GM12875 (cell line): ENCODE data around the gene ALAD.
"Not testable (repeated sequence)": the region's sequence is repeated elsewhere in the genome, so short reads cannot be mapped to it uniquely, and the experiment has no call there.

ENCODE experiments used
- H3K4me3 ChIP-seq: one replicate; pipeline ENCODE4 v1.5.1; 2011; ENCODE audit warnings: low read depth, low read length, control low read depth
- CTCF ChIP-seq: IDR thresholded peaks from 2 replicates; pipeline ENCODE4 v1.5.1; 2011; ENCODE audit warnings: low read depth, mild to moderate bottlenecking, control low read depth, inconsistent platforms, low read length, moderate library complexity, borderline replicate concordance; ENCODE audit not compliant: insufficient read depth

ALAD gene

GRCh38 chr9:113369855-113370140, 31.3 kb downstream of the ALAD start:
- no peak for TF ChIP-seq CTCF
- no peak overlapping the region for H3K4me3 ChIP-seq

- TF ChIP-seq CTCF, result no peak
- no peak overlapping the region for H3K4me3 ChIP-seq
These were observed 31.9 kb downstream of the ALAD start for GRCh38 chr9:113368982-113369854.

- no peak overlapping the region for H3K4me3 ChIP-seq
- TF ChIP-seq CTCF, result no peak
These were observed 32.6 kb downstream of the ALAD start for GRCh38 chr9:113368348-113368981.

- H3K4me3 ChIP-seq, result not testable (repeated sequence)
These were observed 35.4 kb downstream of the ALAD start for GRCh38 chr9:113365652-113366051.

- TF ChIP-seq CTCF, result no peak
- H3K4me3 ChIP-seq, result no peak overlapping the region
These were observed 36.1 kb downstream of the ALAD start for GRCh38 chr9:113364951-113365350.

- no peak for TF ChIP-seq CTCF
- H3K4me3 ChIP-seq, result no peak overlapping the region
These were observed 37.7 kb downstream of the ALAD start for GRCh38 chr9:113363336-113363735.

- H3K4me3 ChIP-seq, result no peak overlapping the region
- TF ChIP-seq CTCF, result no peak
These were observed 39.6 kb downstream of the ALAD start for GRCh38 chr9:113361304-113362018.
